Measurements from ENCODE around the gene GPR137B.

DNA sequence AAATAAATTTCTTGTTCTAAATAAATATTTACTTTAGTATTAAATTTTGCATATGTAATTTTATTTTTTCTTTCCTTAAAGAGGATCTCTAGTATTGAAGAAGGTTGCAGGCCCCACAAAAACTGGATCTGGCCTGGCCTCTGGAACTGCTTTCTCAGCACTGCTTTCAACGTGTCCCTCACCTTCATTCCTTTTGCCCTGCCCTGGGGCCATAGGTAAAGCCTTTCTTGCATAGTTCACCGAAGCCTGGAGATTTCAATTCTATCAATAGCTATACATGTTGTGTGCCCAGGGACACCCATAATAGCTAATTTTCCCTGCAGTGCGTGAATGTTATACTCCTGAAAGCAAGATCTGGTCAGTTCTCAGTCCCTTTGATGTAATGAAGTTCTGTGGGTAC, 12.0 kb upstream of the GPR137B start:
- TF ChIP-seq POLR2A (IDR thresholded peaks at IDR 0.05): no peak
- TF ChIP-seq, protein P1, sequence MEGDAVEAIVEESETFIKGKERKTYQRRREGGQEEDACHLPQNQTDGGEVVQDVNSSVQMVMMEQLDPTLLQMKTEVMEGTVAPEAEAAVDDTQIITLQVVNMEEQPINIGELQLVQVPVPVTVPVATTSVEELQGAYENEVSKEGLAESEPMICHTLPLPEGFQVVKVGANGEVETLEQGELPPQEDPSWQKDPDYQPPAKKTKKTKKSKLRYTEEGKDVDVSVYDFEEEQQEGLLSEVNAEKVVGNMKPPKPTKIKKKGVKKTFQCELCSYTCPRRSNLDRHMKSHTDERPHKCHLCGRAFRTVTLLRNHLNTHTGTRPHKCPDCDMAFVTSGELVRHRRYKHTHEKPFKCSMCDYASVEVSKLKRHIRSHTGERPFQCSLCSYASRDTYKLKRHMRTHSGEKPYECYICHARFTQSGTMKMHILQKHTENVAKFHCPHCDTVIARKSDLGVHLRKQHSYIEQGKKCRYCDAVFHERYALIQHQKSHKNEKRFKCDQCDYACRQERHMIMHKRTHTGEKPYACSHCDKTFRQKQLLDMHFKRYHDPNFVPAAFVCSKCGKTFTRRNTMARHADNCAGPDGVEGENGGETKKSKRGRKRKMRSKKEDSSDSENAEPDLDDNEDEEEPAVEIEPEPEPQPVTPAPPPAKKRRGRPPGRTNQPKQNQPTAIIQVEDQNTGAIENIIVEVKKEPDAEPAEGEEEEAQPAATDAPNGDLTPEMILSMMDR (IDR thresholded peaks at IDR 0.05): no peak

All from right lobe of liver (tissue), 4 donors.